ENCODE data around the gene TBCD. TPM values are rescaled to one million over a fixed set of nuclear protein-coding genes. Genes with fewer than 3 reads are reported as not detected.

The TBCD gene
- total RNA-seq, 1 experiment from 2014 or later = 129 TPM

GRCh38 chr17:82892899-82893565, 141.2 kb downstream of the TBCD start:
- Histone ChIP-seq H3K4ac (ENCODE audit: low read depth, low read length) (no peak overlapping the region), H2BK5ac (ENCODE audit: insufficient read length, low read length) (no peak overlapping the region), H3K4me1 (ENCODE audit: insufficient read depth, low read length) (no peaks in the 10 kb centered on the region; the same call in 1 of the 2 replicates), H3K79me1 (ENCODE audit: insufficient read depth, low read depth, low read length, poor library complexity, severe bottlenecking) (no peaks in the 10 kb centered on the region), H2BK12ac (ENCODE audit: insufficient read length, low read depth, low read length) (no peak overlapping the region), H3K4me2 (ENCODE audit: insufficient read depth, insufficient read length, low read length) (no peak overlapping the region), H4K5ac (ENCODE audit: insufficient read length, low read depth, low read length) (no peak overlapping the region), H3T11ph (ENCODE audit: low read length) (no peak overlapping the region), H3K56ac (ENCODE audit: insufficient read length, low read depth, low read length) (no peak overlapping the region), H2AFZ (ENCODE audit: low read length) (no peak overlapping the region), H3K23ac (ENCODE audit: insufficient read length, low read depth, low read length) (no peak overlapping the region), H2BK15ac (ENCODE audit: low read depth, low read length) (no peak overlapping the region), H4K91ac (ENCODE audit: insufficient read length, low read depth, low read length) (no peak overlapping the region), H2AK5ac (ENCODE audit: insufficient read length, low read length) (no peak overlapping the region), H3K27ac (ENCODE audit: insufficient read length, low read depth, low read length) (no peak overlapping the region), H3K9me3 (ENCODE audit: control insufficient read depth, low read depth, low read length) (no peaks in the 10 kb centered on the region), H4K20me1 (ENCODE audit: control insufficient read depth, insufficient read depth, insufficient read length) (no peaks in the 10 kb centered on the region), H3K27me3 (ENCODE audit: insufficient read depth, low read length) (no peaks in the 10 kb centered on the region), H2BK20ac (ENCODE audit: low read depth, low read length, poor library complexity, severe bottlenecking) (no peak overlapping the region), H3K79me2 (ENCODE audit: insufficient read depth, low read length) (no peaks in the 10 kb centered on the region), H4K8ac (replicated peaks; ENCODE audit: insufficient read length, low read depth, low read length) (no peak overlapping the region), H3K23me2 (ENCODE audit: insufficient read length, low read depth, low read length, poor library complexity, severe bottlenecking) (no peaks in the 10 kb centered on the region), H3K14ac (ENCODE audit: insufficient read depth, low read length) (no peak overlapping the region), H2BK120ac (ENCODE audit: low read depth, low read length, poor library complexity, severe bottlenecking) (no peak overlapping the region), H3K18ac (ENCODE audit: insufficient read length, low read depth, low read length) (no peak overlapping the region), H3K9ac (ENCODE audit: extremely low read depth, insufficient read length, low read length) (no peak overlapping the region)
- no peaks in the 10 kb centered on the region for H3K27me3 Mint-ChIP-seq (ENCODE audit: low read depth)
- no peak overlapping the region for H3K4me3 Mint-ChIP-seq
- no peak for TF ChIP-seq CTCF (conservative IDR thresholded peaks at IDR 0.05)
- H3K4me1 Mint-ChIP-seq = peaks cover 22 to 26% of the 10 kb centered on the region in 2 experiments
- no peaks in the 10 kb centered on the region for H3K9me3 Mint-ChIP-seq
- WGBS (ENCODE audit: extremely low coverage, insufficient read length, low lambda C conversion rate) = no CpG with 5 or more reads among the region's 26 CpGs
- peaks cover 16 to 67% (median 59%) of the 10 kb centered on the region in 3 experiments for H3K36me3 Mint-ChIP-seq (ENCODE audit: insufficient read depth in 1 of 3, low read depth in 3 of 3)
- H3K27ac Mint-ChIP-seq = peak overlapping the region in 1 of 3 experiments; percentile 67; a peak in 3 of 7 replicates
- no peak for DNase-seq
